NCI-H146 (cell line): Measurements from ENCODE around the gene TXNL4A.

ENCODE experiments used
- DNase-seq: peaks from one replicate; lab custom pipeline; 2025; lab: John Stamatoyannopoulos, UW

Gene TXNL4A

DNA sequence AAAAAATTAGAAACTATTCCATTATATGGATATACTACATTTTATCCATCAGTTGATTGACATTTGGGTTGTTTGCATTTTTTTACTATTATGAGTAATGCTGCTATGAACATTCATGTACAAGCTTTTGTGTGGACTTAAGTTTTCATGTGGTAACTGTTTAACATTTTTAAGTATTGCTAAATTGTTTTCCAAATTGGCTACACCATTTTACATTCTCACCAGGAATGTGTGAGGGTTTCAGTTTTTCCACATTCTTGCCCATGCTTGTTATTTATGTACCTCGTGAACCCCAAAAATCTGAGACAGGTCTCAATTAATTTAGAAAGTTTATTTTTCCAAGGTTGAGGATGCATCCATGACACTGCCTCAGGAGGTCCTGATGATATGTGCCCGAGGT, 3.1 kb upstream of the TXNL4A start:
- DNase-seq: no peak

DNA sequence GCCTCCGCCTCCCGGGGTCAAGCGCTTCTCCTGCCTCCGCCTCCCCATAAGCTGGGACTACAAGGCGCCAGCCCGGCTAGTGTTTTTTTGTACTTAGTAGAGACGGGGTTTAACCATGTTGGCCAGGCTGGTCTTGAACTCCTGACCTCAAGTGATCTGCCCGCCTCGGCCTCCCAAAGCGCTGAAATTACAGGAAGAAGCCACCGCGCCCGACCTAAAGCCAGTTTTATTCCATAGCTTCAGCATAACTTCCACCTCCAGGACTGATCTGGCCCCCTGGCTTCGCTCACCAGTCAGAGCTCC, 783 bp upstream of the TXNL4A start:
- peak; percentile 46 for DNase-seq

DNA sequence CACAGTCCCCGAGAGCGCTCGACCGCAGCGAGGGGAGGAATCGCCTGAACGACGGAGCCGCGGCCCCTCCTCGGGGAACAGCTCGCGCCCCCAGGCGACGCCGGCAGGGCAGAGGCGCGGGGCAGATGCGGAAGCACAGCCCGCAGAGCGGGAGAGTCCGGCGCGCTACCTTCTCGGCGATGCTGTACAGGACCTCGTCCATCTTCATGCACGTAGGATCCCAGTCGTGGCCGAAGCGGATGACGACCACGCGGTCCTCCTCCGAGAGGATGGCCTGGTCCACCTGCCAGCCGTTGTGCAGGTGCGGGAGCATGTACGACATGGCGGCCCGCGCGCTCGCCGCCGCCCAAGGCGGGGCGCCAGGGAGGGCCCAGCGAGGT, 302 bp downstream of the TXNL4A start:
- DNase-seq: peak; percentile 91

DNA sequence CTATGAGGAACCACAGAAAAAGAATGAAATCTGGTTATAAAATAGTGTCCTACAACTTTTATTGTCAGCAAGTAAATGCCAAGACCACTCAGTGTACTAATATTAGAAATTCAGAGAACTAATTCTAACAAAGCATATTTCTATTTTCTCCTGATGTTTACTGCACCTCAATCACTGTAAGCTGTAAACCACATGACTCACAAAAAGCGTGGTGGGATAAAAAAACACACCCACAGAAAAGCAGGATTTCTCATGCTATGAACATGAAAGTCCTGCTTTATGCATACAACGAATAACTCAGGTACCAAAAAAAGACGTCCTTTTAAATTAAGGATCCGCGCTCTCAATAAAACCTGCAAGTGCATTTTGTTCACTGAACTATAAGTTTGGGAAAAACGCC, 797 bp downstream of the TXNL4A start:
- no peak for DNase-seq

DNA sequence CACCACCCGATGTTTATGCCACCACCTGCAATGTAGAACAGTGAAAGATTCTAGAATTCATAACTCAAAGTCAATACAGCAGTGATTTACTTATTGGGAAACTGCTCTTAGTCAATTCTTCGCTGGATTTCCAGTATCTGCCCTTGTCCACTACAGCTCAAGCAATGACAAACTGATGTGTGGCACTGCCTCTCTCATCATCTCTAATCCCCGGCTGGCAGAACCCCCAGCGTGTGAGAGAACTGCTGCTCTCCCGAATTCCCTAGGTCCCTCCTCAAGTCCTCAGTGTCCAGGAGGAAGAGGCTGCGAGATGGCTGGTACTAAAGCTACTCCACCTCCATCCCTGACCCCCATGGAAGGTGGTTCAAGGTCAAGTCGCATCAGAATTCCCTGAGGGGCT, 1.6 kb downstream of the TXNL4A start:
- peak; percentile 18 for DNase-seq

DNA sequence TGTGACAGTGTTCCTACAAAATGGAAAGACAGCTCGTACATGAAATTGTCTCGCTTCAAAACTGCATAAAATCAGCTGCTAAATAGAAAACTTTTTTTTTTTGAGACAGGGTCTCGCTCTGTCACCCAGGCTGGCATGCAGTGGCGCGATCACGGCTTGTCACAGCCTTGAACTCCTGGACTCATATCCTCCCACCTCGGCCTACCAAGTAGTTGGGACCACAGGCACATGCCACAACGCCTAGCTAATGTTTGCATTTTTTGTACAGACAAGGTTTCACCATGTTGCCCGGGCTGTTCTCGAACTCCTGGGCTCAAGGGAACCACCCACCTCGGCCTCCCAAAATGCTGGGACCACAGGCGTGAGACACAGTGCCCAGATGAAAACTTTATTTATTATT, 3.2 kb downstream of the TXNL4A start:
- DNase-seq: no peak

DNA sequence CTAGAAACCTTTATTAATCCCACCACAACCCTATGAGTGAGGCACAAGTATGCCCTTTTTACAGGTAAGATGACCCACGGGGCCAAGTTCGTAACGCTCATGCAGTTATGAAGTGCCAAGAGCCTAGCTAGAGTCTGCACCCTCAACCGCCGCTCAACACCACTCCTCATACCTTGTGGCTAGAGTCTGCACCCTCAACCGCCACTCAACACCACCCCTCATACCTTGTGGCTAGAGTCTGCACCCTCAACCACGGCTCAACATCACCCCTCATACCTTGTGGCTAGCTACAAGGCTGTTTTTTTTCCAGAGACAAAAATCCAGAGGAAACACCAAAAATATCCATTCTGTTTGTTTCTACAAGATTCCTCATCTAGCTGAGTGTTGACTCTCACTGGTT, 4.6 kb downstream of the TXNL4A start:
- DNase-seq: no peak

DNA sequence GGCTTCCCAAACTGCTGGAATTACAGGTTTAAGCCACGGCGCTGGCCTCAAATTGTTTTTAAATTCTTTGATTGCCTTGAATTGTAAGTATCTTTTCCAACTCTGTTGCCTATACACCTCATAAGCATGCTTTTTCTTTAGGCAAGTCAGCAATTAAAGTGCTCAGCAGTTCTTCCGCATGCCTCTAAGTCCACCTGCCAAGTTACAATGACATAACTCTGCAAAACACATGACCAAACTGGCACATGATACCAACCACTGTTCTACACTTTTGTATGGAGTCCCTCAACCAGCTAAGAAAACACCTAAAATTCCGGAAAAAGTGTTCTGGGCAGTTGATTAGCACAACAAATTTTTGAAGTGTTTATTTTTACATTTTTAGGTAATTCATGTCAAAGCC, 5.1 kb downstream of the TXNL4A start:
- DNase-seq: no peak

DNA sequence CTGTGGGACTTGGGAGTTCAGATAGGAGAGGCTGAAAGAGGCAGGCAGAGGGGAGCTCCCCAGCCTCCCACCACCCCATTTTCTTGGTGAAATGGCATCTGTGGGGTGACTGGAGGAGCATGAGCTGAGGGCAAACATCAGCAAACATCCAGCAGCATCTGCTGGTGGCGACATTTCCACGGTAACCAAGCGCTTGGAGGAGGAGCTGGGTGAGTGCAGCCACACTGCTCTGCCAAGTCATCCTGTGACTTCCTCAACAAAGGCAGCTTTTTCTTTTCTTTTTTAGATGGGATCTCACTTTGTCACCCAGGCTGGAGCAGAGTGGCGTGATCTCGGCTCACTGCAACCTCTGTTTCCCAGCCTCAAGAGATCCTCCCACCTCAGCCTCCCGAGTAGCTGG, 5.6 kb downstream of the TXNL4A start:
- DNase-seq: no peak

DNA sequence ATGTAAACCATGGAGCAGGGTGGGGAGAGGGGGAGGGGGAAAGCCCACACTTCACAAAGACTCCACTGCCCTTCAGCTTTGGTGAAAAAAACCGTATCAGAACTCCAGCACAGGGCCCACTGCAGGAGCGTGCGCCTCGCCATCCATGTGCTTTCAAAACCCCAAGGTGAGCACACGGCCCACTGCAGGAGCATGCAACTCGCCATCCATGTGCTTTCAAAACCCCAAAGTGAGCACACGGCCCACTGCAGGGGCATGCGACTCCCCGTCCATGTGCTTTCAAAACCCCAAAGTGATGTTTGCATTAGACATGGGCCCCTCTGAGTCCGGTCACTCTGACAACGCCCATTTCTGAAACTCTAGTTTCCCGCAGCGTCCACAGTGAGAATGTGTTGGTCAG, 7.8 kb downstream of the TXNL4A start:
- no peak for DNase-seq

DNA sequence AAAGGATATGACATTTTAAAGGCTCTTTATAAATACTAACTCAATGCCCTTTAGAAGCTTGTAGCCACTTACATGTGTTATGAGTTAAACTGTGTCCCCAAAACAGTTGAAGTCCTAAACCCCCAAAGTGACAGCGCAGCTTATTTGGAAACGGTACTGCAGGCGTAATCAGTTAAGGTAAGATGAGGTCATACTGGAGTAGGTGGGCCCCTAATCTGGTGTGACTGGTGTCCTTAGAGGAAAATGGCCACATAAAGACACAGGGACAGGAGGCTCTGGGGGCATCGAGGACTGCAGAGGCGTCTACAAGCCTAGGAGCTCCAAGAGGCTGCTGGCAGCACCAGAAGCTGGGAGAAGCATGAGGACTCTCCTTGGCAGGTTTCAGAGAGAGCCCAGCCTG, 8.5 kb downstream of the TXNL4A start:
- no peak for DNase-seq

DNA sequence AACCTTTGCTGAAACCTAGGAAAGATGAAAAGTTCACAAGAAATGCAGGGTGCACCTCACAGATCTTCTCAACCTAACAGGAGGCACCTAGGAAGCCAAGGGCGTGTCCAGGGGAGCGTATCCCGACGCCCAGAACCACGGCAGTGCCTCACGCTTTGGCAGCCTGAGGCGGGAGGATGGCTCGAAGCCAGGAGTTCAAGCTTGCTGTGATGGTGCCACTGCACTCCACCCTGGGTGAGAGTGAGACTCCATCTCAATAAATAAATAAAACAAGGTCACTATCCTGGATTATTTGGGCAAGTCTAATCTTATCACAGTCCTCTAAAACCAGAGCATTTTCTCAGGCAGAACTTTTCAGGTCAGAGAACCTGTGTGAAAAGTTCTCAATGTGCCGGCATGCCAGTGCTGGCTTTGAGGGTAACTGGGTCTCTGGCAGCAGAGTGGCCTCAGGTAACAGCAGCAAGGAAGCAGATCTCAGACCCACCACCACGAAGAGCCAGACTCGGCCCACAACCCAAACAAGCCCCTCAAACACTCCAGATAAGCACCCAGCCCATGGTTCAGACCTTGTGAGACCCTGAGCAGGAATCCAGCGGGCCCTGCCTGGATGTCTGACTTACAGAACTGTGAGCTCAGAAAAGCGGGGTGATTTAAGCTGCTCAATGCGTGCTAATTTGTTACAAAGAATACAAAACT, 12.2 kb downstream of the TXNL4A start:
- DNase-seq: no peak

DNA sequence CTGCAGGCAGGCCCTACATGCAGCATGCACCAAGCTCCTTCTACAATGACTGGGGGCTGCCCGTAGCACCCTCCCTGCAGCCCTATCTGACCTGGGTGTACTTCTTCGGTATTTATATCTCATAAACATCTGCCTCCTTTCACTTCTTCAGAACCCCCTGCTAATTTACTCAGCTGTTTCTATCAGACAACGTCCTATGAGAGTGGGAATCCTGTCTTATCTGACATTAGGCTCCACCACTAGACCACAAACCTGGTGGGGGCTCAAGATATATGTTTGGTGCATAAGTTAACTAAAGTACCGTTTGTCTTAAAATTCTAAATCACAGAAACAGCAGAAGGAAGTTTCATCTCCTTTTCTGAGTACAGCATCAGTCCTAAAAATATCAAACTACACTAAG, 13.3 kb downstream of the TXNL4A start:
- DNase-seq: no peak

DNA sequence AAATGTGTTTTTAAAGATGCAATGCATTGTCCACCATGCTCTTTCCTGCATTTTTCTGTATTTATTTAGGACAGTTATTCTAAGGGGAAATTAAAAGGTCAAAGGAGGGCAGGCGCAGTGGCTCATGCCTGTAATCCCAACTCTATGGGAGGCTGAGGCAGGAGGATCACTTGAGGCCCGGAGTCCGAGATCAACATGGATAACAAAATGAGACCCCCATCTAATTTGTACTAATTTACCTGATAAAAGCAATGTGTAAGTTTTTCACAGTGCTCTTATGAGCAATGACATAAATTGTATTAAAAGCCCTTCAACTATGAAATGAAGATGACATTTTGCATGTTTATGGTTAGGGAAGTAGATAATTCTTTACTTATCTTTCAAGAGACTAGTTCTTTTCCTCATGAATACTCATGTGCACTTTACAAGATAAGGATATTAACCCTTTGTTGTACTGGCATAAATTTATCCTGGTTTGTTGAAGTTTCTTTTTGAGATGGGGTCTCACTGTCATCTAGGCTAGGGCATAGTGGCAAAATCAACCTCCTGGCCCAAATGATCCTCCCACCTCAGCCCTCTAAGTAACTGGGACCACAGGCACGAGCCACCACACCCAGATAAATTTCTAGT, 14.2 kb downstream of the TXNL4A start:
- DNase-seq: no peak

DNA sequence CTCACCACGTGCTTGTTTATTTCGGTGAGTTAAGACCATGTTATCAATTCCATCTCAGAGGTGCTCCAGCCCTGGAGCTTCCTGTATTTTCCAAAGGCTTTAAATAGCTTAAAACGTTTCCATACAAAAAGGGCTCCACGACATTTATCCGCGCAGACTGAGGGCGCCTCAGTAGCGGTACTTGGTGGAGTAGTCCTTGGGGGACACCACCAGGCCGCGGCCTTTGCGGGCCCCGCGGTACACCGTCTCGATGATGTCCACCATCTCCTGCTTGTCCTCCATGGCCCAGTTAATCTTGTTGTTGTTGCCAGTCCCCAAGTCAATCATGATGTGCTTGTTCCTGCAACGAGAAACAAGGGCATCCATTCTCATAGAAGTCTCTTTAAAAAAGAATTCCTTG, 14.8 kb downstream of the TXNL4A start:
- no peak for DNase-seq

DNA sequence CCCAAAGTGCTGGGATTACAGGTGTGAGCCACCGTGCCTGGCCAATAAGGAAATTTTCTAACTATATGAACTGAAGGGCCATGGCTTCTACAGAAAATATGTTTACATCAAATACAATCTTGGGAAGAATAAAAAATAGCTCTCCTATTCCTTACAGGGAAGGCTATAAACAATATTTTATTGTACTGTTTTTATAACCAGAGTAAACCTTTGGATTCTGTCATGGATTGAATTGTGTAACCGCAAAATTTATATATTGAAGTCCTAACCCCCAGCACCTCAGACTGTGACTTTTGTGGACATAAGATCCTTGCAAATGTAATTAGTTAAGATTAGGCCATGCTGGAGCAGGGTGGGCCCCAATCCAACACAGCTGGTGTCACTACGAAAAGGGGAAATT, 15.6 kb downstream of the TXNL4A start:
- no peak for DNase-seq

DNA sequence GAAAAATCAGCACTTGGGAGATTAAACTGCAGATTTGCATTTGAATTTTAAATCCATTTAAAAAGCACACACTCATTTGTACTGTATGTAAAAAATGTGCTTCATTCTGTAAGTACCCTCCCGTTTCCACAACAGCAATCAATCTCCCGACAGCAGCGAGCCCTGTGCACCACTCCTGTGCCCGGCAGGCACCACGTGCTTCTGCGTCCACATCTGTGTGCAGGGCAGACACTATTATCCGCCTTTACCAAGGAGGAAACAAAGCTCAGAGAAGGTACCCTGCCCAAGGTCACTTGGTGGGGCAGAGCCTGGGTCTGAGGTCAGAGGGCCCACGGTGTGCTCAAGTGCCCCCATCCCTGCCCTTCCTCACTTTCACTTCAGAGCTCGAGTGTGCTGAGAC, 16.4 kb downstream of the TXNL4A start:
- no peak for DNase-seq

DNA sequence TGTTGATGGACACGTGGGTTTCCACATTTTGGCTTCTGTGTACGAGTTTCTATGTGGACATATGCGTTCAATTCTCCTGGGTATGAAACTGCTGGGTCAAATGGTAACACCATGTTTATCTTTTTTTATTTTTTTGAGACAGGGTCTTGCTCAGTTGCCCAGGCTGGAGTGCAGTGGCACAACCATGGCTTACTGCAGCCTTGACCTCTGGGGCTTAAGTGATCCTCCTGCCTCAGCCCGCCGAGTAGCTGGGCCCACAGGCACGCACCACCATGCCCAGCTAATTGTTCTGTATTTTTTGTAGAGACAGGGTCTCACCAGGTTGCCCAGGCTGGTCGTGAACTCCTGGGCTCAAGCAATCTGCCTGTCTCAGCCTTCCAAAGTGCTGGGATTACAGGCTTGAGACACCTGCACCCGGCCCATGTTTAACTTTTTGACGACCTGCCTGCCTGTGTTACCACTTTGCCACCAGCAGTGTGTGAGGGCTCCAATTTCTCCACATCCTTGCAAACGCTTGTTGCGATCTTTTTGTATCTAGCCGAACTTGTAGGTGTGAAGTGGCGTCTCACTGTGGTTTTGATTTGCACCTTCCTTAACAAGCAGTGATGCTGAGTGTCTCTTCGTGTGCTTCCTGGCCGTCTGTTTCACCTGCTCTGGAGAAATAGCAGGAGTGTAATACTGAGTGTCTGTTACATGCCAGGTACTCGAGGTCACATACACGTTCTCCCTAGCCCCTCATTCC, 17.0 kb downstream of the TXNL4A start:
- DNase-seq: no peak

DNA sequence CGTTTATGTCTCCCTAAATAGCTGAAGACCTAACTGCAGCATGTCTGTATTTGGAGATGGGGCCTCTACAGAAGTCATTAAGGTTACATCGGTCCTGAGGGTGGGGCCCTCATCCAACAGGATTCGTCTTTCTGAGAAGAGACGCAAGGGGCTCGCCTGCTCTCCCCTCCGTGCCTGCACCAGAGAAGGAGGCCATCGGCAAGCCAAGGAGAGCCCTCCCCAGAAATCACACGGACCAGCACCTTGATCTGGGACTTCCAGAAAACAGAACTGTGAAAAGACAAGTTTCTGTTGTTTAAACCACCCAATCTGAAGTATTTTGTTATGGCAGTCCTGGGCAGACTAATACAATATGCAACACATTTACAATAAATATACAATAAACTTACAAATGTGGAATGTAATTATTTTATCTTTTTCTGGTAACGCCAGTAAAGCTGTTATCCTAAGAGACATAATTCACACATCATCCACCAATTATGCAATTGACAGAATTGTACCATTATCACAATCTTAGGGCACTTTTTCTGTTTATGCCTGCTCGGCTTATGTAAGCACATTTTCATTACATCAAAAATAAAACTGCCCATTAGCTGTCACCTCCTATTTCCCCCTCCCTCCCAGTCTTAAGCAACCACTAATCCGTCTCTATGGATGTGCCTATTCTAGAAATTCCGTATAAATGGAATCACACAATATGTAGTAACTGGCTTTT, 17.8 kb downstream of the TXNL4A start:
- DNase-seq: no peak

DNA sequence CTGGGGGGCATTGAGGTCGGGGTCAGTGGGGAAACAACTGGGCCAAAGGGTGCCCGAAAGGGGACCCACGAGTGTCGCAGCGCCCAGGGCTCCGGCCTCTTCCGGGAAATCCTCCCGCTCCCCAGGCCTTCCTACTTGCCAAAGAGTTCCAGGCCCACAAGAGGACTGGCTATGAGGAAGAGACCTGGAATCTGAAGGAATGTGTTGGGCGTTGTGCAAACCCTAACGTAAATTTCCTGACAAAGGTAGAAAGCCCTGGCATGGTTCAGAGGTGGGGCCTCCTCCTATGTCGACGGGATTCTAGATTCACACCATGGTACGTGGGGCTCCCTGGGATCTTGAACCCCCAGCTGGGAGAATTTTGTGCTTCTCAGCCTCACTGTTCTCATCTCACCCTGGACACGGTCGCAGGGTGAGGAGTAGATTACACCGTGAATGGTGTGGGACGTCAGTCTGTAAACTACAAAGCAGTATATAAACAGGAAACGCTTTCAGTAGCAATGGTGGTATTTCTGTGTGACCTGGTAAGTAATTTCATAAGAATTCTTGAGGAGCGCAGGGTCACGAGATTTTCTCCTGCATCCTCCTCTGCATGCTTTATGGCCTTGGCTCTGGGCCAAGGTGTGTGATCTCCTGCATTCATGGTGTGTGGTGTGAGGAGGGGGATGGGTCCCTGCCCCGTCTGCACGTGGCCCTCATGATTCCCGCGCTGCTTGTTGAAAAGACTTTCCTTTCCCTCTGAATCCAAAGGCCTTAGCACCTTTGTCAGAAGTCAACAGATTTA, 23.1 kb downstream of the TXNL4A start:
- peak; percentile 41 for DNase-seq

DNA sequence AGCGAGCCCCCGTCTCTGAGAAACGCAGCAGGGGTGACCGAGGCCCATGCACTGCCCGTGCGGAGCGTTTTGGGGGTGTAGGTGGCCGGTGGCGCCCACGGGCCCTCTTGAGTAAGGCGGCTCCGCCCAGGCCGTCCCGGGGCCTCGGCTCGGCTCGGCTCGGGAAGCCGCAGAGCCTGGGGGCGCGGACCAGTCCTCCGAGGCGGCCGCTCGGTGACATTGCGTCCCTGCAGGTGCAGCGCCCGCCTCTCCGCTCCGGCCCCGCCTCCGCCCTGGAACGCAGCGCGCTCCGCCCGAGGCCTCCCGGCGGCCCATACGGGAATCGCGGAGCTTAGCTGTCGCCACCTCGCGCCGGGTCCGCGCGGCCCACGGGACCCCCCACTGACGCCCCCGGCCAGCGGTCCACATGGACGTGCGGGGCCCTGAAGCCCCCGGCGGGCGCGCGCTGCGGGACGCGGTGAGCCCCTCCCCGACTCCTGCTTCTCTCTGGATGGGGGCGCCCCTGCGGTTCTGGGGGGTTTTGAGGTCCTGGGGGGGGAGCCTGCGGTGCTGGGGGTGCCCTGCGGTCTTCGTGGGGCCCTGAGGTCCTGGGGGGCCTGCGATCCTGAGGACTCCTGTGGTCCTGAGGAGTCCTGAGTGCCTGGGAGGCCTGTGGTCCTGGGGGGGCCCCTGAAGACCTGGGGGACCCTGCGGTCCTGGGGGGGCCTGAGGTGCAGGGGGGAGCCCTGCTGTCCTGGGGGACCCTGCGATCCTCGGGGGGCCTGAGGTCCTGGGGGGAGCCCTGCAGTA, 23.8 kb downstream of the TXNL4A start, which contains the start of gene HSBP1L1:
HSBP1L1 (plus strand) TSS at position 314 of the 789 bp plus-strand sequence; CDS start at position 407, 93 bp downstream.
- peak; percentile 87 for DNase-seq
